ENCODE measurements around the gene NRXN3. TPM values are rescaled to one million over a fixed set of nuclear protein-coding genes. Genes with fewer than 3 reads are reported as not detected.
"Not testable (repeated sequence)": the region's sequence is repeated elsewhere in the genome, so short reads cannot be mapped to it uniquely, and the experiment has no call there.

The NRXN3 gene
- total RNA-seq, 4 donors from 2014 or later, result 0.04 to 0.16 TPM; not detected in 2

GRCh38 chr14:78566859-78567172 lies 396.6 kb downstream of the NRXN3 start:
- no peaks in the 10 kb centered on the region for H3K36me3 ChIP-seq
- no peak for TF ChIP-seq POLR2A (IDR thresholded peaks at IDR 0.05)
- no peak for TF ChIP-seq CTCF (IDR thresholded peaks at IDR 0.05 in 4 of 5, conservative IDR thresholded peaks at IDR 0.05 in 1 of 5)
- no peak overlapping the region for H3K4me3 ChIP-seq
- ATAC-seq (peak in 1 of 2 donors; percentile 23), DNase-seq (no peak)
- H3K27ac ChIP-seq, result peak overlapping the region in 1 of 4 donors; percentile 23
- H3K27me3 ChIP-seq, result no peaks in the 10 kb centered on the region
- no peaks in the 10 kb centered on the region for H3K9me3 ChIP-seq
- in situ Hi-C loops (cut with MboI; ENCODE audit: low sequenced_read_pairs in 4 of 4) (loop anchor here in 3 of 4 donors (10.0 to 25.0 kb wide), 3 partner anchors 112 to 705 kb away; no protein-coding TSS in a partner anchor), intact Hi-C loops (cut with DNase I; ENCODE audit: low total_unique reads) (loop anchor here (1.0 to 5.0 kb wide), 4 partner anchors 28 to 705 kb away; no protein-coding TSS in a partner anchor)
- H3K4me1 ChIP-seq, result peaks cover 4 to 7% of the 10 kb centered on the region in 2 donors

- in situ Hi-C loops (cut with MboI; ENCODE audit: low sequenced_read_pairs in 4 of 4) (loop anchor here in 3 of 4 donors (10.0 to 25.0 kb wide), 3 partner anchors 113 to 705 kb away; no protein-coding TSS in a partner anchor), intact Hi-C loops (cut with DNase I; ENCODE audit: low total_unique reads) (loop anchor here (2.0 to 5.0 kb wide), 3 partner anchors 27 to 705 kb away; no protein-coding TSS in a partner anchor)
- no peaks in the 10 kb centered on the region for H3K27me3 ChIP-seq
- H3K4me3 ChIP-seq, result no peak overlapping the region
- peaks cover 4 to 7% of the 10 kb centered on the region in 2 donors for H3K4me1 ChIP-seq
- TF ChIP-seq CTCF (IDR thresholded peaks at IDR 0.05 in 4 of 5, conservative IDR thresholded peaks at IDR 0.05 in 1 of 5) (no peak), POLR2A (IDR thresholded peaks at IDR 0.05) (no peak)
- DNase-seq (no peak), ATAC-seq (peak in 1 of 2 donors; percentile 18)
- no peaks in the 10 kb centered on the region for H3K9me3 ChIP-seq
- H3K27ac ChIP-seq, result peak overlapping the region in 1 of 4 donors; percentile 23
- H3K36me3 ChIP-seq, result no peaks in the 10 kb centered on the region
Measured at GRCh38 chr14:78567343-78567742, 397.2 kb downstream of the NRXN3 start.

- DNase-seq; H3K4me3 ChIP-seq; H3K9me3 ChIP-seq; ATAC-seq; H3K36me3 ChIP-seq; H3K27me3 ChIP-seq; intact Hi-C loops (cut with DNase I; ENCODE audit: low total_unique reads); H3K27ac ChIP-seq: not testable (repeated sequence)
- peaks cover 6 to 15% of the 10 kb centered on the region in 2 donors for H3K4me1 ChIP-seq
- in situ Hi-C loops (cut with MboI; ENCODE audit: low sequenced_read_pairs in 4 of 4), result loop anchor here in 3 of 4 donors (25.0 kb wide), 1 partner anchor 711 kb away; no protein-coding TSS in a partner anchor
Measured at GRCh38 chr14:78573736-78574135, 403.6 kb downstream of the NRXN3 start.

GRCh38 chr14:78576437-78577166 lies 406.4 kb downstream of the NRXN3 start:
- Histone ChIP-seq H3K27ac (peak overlapping the region; percentile 66 to 79 (median 76)), H3K9me3 (no peaks in the 10 kb centered on the region), H3K36me3 (no peaks in the 10 kb centered on the region), H3K27me3 (no peaks in the 10 kb centered on the region), H3K4me1 (peaks cover 6 to 15% of the 10 kb centered on the region in 2 donors), H3K4me3 (no peak overlapping the region)
- no peak for TF ChIP-seq POLR2A (IDR thresholded peaks at IDR 0.05)
- TF ChIP-seq CTCF (IDR thresholded peaks at IDR 0.05 in 4 of 5, conservative IDR thresholded peaks at IDR 0.05 in 1 of 5), result no peak
- intact Hi-C loops (cut with DNase I; ENCODE audit: low total_unique reads) (loop anchor here (5.0 kb wide), 1 partner anchor 104 kb away; no protein-coding TSS in a partner anchor), in situ Hi-C loops (cut with MboI; ENCODE audit: low sequenced_read_pairs in 4 of 4) (loop anchor here in 1 of 4 donors (25.0 kb wide), 1 partner anchor 714 kb away; no protein-coding TSS in a partner anchor)
- ATAC-seq (peak; percentile 94 to 96), DNase-seq (peak; percentile 41 to 80)

GRCh38 chr14:78581229-78581628 lies 411.1 kb downstream of the NRXN3 start:
- intact Hi-C loops (cut with DNase I; ENCODE audit: low total_unique reads) (no loop called here), in situ Hi-C loops (cut with MboI; ENCODE audit: low sequenced_read_pairs in 4 of 4) (loop anchor here in 1 of 4 donors (25.0 kb wide), 1 partner anchor 719 kb away; no protein-coding TSS in a partner anchor)
- DNase-seq, result no peak
- Histone ChIP-seq H3K4me3 (no peak overlapping the region), H3K27ac (no peak overlapping the region), H3K9me3 (no peaks in the 10 kb centered on the region), H3K4me1 (peaks cover 6 to 10% of the 10 kb centered on the region in 2 donors), H3K36me3 (no peaks in the 10 kb centered on the region), H3K27me3 (no peaks in the 10 kb centered on the region)
- no peak for ATAC-seq
- TF ChIP-seq CTCF (IDR thresholded peaks at IDR 0.05 in 4 of 5, conservative IDR thresholded peaks at IDR 0.05 in 1 of 5) (no peak), POLR2A (IDR thresholded peaks at IDR 0.05) (no peak)
